Measurements from ENCODE around the gene GALNT14.
"Not testable (repeated sequence)": the region's sequence is repeated elsewhere in the genome, so short reads cannot be mapped to it uniquely, and the experiment has no call there.

The GALNT14 gene, protein sequence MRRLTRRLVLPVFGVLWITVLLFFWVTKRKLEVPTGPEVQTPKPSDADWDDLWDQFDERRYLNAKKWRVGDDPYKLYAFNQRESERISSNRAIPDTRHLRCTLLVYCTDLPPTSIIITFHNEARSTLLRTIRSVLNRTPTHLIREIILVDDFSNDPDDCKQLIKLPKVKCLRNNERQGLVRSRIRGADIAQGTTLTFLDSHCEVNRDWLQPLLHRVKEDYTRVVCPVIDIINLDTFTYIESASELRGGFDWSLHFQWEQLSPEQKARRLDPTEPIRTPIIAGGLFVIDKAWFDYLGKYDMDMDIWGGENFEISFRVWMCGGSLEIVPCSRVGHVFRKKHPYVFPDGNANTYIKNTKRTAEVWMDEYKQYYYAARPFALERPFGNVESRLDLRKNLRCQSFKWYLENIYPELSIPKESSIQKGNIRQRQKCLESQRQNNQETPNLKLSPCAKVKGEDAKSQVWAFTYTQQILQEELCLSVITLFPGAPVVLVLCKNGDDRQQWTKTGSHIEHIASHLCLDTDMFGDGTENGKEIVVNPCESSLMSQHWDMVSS

DNA sequence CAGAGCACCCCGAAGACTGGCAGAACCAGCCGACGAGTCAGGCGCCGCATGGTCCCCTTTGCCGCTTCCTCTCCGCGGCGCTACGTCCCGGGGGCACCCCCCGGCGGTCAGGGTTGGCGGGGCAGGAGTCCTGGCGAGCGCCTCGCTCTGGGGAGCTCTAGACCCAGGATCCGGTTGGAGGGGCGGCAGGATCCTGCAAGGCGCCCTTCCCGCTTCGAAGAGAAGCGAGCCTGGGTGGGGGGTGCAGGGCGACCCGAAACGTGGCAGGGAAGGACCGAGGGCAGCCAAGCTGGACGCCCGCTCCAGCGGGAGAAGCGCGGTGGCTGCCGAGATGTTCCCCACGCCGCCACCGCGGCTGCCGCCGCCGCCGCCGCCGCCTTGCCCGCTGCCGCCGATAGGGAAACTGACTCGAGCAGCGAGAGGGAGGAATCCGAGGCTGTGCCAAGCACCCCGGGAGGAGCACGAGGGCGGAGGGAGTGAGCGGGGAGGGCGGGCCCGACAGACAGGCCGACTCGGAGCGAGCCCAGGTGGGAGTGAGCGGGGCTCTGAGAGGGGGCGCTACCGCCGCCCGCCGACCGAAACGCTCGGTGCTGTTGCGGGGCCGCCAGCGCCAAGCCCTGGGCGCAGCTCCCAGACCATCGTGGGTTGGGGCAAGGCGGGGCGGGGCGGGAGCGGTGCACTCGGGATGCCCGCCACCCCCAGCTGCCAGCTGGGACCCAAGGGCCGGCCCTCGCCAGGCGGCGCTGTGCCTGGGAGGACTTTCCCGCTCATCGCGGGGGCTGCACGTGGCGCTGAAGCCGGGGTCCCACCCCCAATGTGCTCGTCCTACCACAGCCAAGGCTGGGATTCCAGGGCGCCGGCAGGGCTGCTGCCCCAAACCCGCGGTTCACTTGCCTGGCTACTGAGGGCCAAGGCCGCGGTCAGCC lies at the start of gene GALNT14:
GALNT14 (minus strand) TSS at position 404 of the 926 bp plus-strand sequence; CDS start at position 50, 354 bp downstream.
- TF ChIP-seq CTCF (IDR thresholded peaks at IDR 0.05; ENCODE audit: low read depth, low read length, missing control alignments) = peak; percentile 72
- no peak for DNase-seq (ENCODE audit: extremely low read depth, low read depth)
- peak within 1 kb of the TSS; percentile 76 for H3K4me3 ChIP-seq (replicated peaks; ENCODE audit: low read depth, low read length)

DNA sequence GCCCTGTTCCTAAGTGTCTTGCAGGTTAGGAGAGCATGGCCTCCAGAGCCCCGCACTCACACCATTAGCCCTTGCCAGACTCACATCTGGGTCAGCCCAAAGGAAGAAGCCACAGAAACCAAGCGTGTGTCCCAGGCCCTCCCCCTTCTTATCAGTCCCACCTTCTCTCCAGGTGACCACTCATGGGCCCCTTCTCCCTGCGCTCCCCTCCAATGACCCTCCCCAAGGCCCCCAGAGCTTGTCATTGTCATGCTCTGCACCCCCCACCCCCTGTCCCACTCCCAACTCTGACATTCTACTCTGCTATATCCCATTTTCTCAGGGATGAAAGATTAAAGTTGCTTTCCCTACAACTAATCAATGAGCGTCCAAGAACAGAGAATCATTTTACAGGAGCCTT lies 48.9 kb upstream of the GALNT14 start:
- no peak for TF ChIP-seq CTCF (IDR thresholded peaks at IDR 0.05; ENCODE audit: low read depth, low read length, missing control alignments)
- DNase-seq (ENCODE audit: extremely low read depth, low read depth) = no peak
- no peak overlapping the region for H3K4me3 ChIP-seq (replicated peaks; ENCODE audit: low read depth, low read length)

- DNase-seq (ENCODE audit: extremely low read depth, low read depth); H3K4me3 ChIP-seq (replicated peaks; ENCODE audit: low read depth, low read length): not testable (repeated sequence)
These were observed 45.7 kb upstream of the GALNT14 start for GRCh38 chr2:31183973-31184372.

- H3K4me3 ChIP-seq (replicated peaks; ENCODE audit: low read depth, low read length) = no peak overlapping the region
- no peak for DNase-seq (ENCODE audit: extremely low read depth, low read depth)
- no peak for TF ChIP-seq CTCF (IDR thresholded peaks at IDR 0.05; ENCODE audit: low read depth, low read length, missing control alignments)
These were observed 38.5 kb upstream of the GALNT14 start for GRCh38 chr2:31176742-31177141.

DNA sequence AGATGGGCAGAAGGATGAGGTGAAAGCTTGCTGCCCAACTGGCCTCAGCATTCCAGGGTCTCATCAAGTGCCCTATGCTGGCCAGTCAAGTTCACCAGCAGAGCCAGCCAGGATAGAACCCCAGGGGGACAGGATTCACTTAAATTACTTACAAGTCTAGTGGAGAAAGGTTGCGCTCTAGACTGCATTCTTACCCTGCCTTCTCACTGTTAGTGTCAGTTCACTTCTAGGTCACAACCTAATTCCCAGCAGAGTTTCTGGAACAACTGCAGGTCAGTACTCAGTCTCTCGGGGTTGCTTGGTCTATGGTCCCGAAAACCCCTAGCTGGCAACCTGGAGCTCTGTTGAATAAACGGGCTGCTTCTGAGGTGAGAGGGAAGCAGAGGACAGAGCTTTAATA lies 32.9 kb upstream of the GALNT14 start:
- TF ChIP-seq CTCF (IDR thresholded peaks at IDR 0.05; ENCODE audit: low read depth, low read length, missing control alignments) = no peak
- H3K4me3 ChIP-seq (replicated peaks; ENCODE audit: low read depth, low read length) = no peak overlapping the region
- DNase-seq (ENCODE audit: extremely low read depth, low read depth) = no peak

DNA sequence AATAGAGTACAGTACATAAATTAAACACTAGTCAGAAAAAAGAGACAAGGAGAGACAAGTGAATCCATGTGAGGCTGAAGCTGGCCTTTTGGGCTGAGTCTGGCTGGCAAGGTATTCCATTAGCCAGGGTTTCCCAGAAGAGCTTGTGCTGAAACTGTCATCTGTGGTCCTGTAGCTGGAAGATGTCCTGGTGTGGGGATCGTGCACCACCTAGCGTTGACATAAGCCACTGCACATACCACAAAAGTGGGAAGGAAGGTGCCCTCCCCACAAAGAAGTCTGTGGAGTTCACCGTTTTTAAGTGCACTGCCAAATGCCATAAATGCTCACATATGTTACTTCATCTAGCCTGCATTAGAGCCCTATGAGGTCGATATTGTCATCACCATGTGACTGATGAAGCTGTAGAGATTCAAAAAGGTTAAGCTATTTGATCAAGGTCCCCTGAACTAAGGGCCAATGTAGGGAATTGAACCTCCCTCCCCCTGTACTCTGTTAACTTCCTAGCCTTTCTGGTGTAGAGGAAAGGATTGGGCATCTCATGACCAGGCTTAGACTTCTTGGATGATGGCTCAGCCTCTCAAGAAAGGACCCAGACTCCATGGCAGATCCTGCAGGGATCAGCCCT lies 31.9 kb upstream of the GALNT14 start:
- peak; percentile 97 for TF ChIP-seq CTCF (IDR thresholded peaks at IDR 0.05; ENCODE audit: low read depth, low read length, missing control alignments)
- no peak overlapping the region for H3K4me3 ChIP-seq (replicated peaks; ENCODE audit: low read depth, low read length)
- DNase-seq (ENCODE audit: extremely low read depth, low read depth) = peak; percentile 56

Measured in HFF-Myc (cell line).